Ectodermal cell (in vitro differentiated cells): ENCODE measurements around the gene WDR90.
A peak's percentile ranks its signal among the peaks of the same experiment; 100 is the strongest.

Experiments
- H3K27ac ChIP-seq: 2 replicates; pipeline ENCODE4 v1.7.0; 2013; ENCODE audit warnings: mild to moderate bottlenecking, low read depth, low read length; ENCODE audit not compliant: insufficient read depth, poor library complexity, severe bottlenecking
- H3K27me3 ChIP-seq: 2 replicates; pipeline ENCODE4 v1.7.0; 2013; ENCODE audit warnings: mild to moderate bottlenecking, low read length; ENCODE audit not compliant: insufficient read depth, control insufficient read depth, poor library complexity, severe bottlenecking
- H3K36me3 ChIP-seq: one replicate; pipeline ENCODE4 v1.7.0; 2013; ENCODE audit warnings: low read length; ENCODE audit not compliant: control insufficient read depth, insufficient read depth
- H3K4me1 ChIP-seq: one replicate; pipeline ENCODE4 v1.7.0; 2013; ENCODE audit warnings: low read length; ENCODE audit not compliant: control insufficient read depth, insufficient read depth
- H3K4me3 ChIP-seq: 2 replicates; pipeline ENCODE4 v1.7.0; 2013; ENCODE audit warnings: low read depth, low read length, control low read depth; ENCODE audit not compliant: insufficient read depth
- H3K9me3 ChIP-seq: 2 replicates; pipeline ENCODE4 v1.7.0; 2013; ENCODE audit warnings: mild to moderate bottlenecking, low read length, moderate library complexity; ENCODE audit not compliant: control insufficient read depth
- WGBS, 2 experiments: methylation state at CpG; one replicate each; pipeline ENCODE4 v1.1.7; 2013; ENCODE audit warnings: missing lambda C conversion rate in 2 of 2; 5-methylcytosine and 5-hydroxymethylcytosine counted together

The WDR90 gene

DNA sequence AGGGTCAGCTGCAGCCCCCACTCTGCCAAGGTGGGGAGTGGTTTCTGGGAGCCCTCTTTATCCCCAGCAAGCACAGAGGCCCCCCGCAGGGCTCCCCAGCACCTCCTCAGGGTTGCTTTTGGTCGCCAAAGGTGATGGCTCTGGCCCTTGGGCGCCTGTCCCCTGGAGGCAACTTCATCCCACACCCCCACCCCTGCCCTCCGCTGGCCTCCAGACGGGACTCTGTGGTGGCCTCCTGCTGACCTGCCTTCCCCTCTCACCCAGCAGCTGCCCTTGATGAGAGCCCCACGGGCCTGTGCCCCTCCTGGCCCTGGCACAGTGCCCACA, 10.9 kb downstream of the WDR90 start:
- H3K27ac ChIP-seq, result no peak overlapping the region
- H3K9me3 ChIP-seq, result no peaks in the 10 kb centered on the region
- H3K4me3 ChIP-seq, result no peak overlapping the region
- H3K27me3 ChIP-seq, result no peaks in the 10 kb centered on the region
- 84 to 87% methylated on average over 6 of the region's 6 CpGs for WGBS, 2 experiments
- no peaks in the 10 kb centered on the region for H3K36me3 ChIP-seq
- H3K4me1 ChIP-seq, result peaks cover 6% of the 10 kb centered on the region

DNA sequence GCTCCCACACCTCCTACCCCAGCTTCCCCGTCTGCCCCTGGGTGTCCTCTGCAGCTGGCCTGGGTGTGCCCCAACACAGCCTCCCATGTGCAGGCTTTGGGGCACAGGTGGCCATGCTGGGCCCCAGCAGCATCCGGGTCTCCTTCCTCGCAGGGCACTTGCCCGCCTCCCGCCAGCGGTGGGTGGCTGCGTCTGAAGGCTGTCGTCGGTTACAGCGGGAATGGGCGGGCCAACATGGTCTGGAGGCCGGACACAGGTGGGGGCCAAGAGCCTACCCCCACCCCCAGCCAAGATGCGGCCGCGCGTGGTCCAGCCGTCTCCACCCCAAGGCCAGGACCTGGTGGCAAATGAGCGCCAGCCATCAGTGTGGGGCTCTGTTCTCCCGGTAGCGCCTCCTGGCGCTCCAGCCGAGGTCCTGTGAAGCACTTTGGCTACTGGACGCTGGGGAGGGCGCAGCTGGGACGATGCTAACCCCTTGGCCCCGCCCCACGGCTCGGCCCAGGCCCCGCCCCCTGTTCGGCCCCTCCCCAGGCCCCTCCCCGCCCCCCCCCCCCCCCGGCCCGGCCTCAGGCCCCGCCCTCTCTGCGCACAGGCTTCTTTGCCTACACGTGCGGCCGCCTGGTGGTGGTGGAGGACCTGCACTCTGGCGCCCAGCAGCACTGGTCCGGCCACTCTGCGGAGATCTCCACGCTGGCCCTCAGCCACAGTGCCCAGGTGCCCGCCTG, 11.5 kb downstream of the WDR90 start:
- no peaks in the 10 kb centered on the region for H3K9me3 ChIP-seq
- 26 to 28% methylated on average over 35 to 36 of the region's 43 CpGs for WGBS, 2 experiments
- H3K4me1 ChIP-seq, result peaks cover 6% of the 10 kb centered on the region
- no peaks in the 10 kb centered on the region for H3K36me3 ChIP-seq
- no peak overlapping the region for H3K4me3 ChIP-seq
- no peaks in the 10 kb centered on the region for H3K27me3 ChIP-seq
- H3K27ac ChIP-seq, result no peak overlapping the region

DNA sequence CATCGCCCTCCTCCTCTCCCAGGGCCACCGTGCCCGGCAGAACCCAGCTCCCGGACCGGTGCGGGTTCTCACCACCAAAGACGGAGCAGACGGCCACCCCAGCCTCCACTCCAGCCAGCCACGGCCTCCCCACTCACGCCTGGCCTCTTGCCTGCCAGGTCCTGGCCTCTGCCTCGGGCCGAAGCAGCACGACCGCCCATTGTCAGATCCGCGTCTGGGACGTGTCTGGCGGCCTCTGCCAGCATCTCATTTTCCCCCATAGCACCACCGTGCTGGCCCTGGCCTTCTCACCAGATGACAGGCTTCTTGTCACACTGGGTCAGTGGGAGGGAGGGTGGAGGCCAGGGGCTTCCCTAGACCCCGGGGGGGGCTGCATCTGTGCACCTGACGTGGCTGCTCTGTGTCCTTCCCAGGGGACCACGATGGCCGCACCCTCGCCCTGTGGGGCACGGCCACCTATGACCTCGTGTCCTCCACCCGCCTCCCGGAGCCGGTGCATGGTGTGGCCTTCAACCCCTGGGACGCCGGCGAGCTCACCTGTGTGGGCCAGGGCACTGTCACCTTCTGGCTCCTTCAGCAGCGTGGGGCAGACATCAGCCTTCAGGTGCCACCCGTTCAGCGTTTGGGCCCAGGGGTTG, 12.1 kb downstream of the WDR90 start:
- WGBS, 2 experiments, result 81 to 83% methylated on average over 35 of the region's 35 CpGs
- Histone ChIP-seq H3K9me3 (no peaks in the 10 kb centered on the region), H3K27ac (no peak overlapping the region), H3K4me1 (peaks cover 6% of the 10 kb centered on the region), H3K36me3 (no peaks in the 10 kb centered on the region), H3K4me3 (no peak overlapping the region), H3K27me3 (no peaks in the 10 kb centered on the region)

DNA sequence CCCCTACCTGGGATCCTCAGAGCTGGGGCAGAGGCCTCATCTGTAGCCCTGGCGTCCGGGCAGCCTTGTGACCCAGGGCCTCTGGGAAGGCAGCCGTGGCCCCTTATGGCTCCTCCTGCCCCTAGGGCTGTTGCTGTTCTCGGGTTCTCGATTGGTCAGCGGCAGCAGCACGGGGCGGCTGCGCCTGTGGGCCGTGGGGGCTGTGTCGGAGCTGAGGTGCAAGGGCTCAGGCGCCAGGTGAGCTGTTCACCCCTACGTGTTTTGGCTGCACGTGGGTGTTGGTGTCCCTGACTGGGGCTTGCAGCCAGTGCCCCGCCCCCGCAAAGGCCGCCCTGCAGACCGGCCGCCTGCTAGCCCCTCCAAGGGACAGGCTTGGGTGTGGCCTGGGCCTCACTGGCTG, 12.9 kb downstream of the WDR90 start:
- Histone ChIP-seq H3K4me3 (no peak overlapping the region), H3K9me3 (no peaks in the 10 kb centered on the region), H3K27me3 (no peaks in the 10 kb centered on the region), H3K4me1 (peaks cover 6% of the 10 kb centered on the region), H3K27ac (no peak overlapping the region), H3K36me3 (no peaks in the 10 kb centered on the region)
- WGBS, 2 experiments, result 96 to 97% methylated on average over 19 of the region's 19 CpGs

DNA sequence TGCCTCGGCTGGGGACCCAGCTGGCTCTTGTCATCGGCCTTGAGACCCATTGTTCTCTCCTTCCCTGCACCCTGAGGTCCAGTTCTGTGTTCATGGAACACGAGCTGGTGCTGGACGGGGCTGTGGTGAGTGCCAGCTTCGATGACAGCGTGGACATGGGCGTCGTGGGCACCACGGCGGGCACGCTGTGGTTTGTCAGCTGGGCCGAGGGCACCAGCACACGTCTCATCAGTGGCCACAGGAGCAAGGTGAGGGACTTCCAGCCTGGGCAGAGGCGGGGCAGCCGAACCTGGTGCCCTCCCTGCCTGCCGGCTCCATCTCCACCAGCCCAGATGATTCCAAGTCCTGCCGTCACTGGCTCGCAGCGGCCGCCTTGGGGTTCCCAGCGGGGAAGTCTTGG, 13.4 kb downstream of the WDR90 start:
- WGBS, 2 experiments, result 95 to 96% methylated on average over 21 of the region's 21 CpGs
- no peak overlapping the region for H3K27ac ChIP-seq
- H3K4me1 ChIP-seq, result peaks cover 6% of the 10 kb centered on the region
- H3K9me3 ChIP-seq, result no peaks in the 10 kb centered on the region
- H3K27me3 ChIP-seq, result no peaks in the 10 kb centered on the region
- no peak overlapping the region for H3K4me3 ChIP-seq
- no peaks in the 10 kb centered on the region for H3K36me3 ChIP-seq

DNA sequence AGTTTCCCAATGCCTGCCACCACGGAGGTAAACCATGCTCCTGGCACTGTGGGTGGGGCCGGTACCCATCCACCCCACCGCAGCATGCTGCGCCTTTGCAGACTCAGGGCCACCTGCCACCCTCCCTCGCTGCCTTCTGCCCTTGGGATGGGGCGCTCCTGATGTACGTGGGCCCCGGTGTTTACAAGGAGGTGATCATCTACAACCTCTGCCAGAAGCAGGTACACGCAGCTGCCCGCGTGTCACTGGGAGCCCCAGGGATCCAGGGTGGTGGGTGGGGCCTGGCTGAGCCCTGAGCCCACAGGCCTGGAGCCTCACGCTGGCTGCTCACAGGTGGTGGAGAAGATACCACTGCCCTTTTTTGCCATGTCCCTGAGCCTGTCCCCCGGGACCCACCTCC, 17.4 kb downstream of the WDR90 start:
- Histone ChIP-seq H3K27me3 (no peaks in the 10 kb centered on the region), H3K4me1 (peaks cover 5% of the 10 kb centered on the region), H3K9me3 (no peaks in the 10 kb centered on the region), H3K36me3 (peaks cover 20% of the 10 kb centered on the region), H3K4me3 (no peak overlapping the region), H3K27ac (no peak overlapping the region)
- 92 to 94% methylated on average over 13 of the region's 13 CpGs for WGBS, 2 experiments

DNA sequence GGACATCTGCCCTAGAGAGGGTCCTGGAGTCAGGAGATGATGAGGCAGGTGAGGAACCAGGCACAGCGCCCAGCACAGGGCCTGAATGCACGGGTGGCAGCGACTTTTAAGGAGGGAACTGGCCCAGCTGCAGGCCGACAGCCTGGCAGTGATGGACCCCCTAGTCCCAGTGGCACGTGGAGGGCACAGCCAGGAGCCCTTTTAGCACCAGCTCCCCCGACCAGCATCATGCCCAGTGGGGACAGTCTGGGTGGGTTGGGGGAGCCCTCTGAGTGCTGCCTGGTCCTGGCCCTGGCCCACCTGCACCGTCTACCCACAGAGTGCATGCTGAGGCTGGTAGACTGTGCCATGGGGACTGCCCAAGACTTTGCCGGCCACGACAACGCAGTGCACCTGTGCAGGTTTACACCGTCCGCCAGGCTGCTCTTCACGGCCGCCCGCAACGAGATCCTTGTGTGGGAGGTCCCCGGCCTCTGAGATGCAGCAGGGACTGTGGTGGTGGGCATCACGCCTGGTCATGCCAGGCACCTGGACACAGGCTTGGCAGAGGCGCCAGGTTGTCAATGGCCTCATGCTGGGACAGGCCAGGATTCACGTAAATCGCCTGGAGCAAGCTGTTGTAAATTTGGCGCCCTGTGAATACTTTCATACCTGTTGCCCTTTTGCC, 18.1 kb downstream of the WDR90 start:
- WGBS, 2 experiments, result 91 to 92% methylated on average over 22 of the region's 22 CpGs
- no peak overlapping the region for H3K4me3 ChIP-seq
- no peaks in the 10 kb centered on the region for H3K9me3 ChIP-seq
- H3K4me1 ChIP-seq, result peaks cover 5% of the 10 kb centered on the region
- H3K27ac ChIP-seq, result no peak overlapping the region
- H3K36me3 ChIP-seq, result peaks cover 27% of the 10 kb centered on the region
- H3K27me3 ChIP-seq, result no peaks in the 10 kb centered on the region

DNA sequence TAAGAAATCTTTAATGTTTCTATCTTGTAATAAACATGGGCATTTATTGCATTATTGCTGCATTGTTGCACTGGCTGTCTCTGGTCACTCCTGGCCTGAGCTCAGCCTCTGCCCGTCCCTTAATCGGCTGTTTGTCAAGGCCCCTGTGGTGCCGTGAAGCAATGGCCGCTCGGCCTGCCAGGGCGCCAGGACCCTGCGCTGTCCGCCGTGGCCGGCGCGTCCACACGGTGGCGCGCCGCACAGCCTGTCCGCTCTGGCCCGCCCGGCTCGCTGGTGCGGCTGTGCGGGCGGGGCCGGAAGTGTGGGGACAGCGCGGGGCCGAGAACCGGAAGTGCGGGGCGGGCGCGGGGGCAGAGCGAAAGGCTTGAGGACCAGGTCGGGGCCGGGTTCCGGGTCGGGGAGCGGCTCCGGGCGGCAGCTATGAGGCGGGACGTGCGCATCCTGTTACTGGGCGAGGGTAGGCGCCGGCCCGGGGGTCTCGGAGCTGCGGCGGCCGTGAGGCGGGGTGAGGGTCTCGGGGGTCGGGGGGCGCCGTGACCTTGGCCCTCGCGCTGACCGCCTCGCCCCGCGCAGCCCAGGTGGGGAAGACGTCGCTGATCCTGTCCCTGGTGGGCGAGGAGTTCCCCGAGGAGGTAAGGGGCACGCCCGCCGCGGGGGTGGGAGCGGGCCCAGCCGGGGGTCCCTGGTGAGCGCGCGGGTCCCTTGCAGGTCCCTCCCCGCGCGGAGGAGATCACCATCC, 18.8 kb downstream of the WDR90 start, which contains the start of gene RHOT2:
RHOT2 (plus strand) TSS at position 353 of the 739 bp plus-strand sequence; CDS start at position 421, 68 bp downstream.
- Histone ChIP-seq H3K4me1 (peaks cover 5% of the 10 kb centered on the region), H3K27ac (no peak within 1 kb of the TSS), H3K9me3 (no peaks in the 10 kb centered on the region), H3K36me3 (peaks cover 32% of the 10 kb centered on the region), H3K4me3 (peak within 1 kb of the TSS; percentile 98), H3K27me3 (no peaks in the 10 kb centered on the region)
- 1% methylated on average over 78 of the region's 78 CpGs for WGBS, 2 experiments

DNA sequence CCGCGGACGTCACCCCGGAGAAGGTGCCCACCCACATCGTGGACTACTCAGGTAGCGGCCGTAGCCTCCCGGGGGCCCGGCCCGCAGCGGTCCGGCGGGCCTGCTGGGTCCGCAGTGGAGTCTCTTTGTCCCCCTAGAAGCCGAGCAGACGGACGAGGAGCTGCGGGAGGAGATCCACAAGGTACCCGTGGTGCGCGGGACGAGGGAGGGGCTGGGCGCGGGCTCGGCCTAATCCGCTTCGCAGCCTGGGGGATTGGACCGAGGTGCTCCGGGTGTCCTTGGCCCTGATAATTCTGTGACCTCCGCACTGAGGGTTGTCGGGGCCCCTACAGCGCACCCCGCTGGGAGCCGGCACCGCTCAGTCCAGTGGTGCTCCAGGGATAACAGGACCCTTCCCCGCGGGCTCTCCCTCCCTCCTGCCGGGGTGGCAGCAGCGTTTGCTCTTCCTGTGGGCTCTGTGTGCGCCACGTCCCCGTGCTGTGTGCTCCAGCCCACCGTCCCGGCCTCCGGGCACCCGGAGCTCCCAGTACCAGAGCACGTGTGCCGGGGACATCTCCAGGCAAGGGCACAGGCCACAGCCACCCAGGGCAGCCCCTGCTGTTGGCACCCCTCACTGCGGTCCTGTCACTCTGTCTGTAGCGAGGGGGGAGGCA, 19.5 kb downstream of the WDR90 start:
- Histone ChIP-seq H3K4me3 (peak overlapping the region; percentile 98), H3K9me3 (no peaks in the 10 kb centered on the region), H3K27ac (no peak overlapping the region), H3K4me1 (peaks cover 5% of the 10 kb centered on the region), H3K36me3 (peaks cover 34% of the 10 kb centered on the region), H3K27me3 (no peaks in the 10 kb centered on the region)
- WGBS, 2 experiments, result 16 to 17% methylated on average over 50 of the region's 50 CpGs
